ENCODE data around the gene PTPRT. TPM values are rescaled to one million over a fixed set of nuclear protein-coding genes. Genes with fewer than 3 reads are reported as not detected.

Gene PTPRT
- total RNA-seq, 1 experiment from 2014 or later: 0.13 TPM

GRCh38 chr20:42886801-42887200, 302.9 kb downstream of the PTPRT start:
- DNase-seq: no peak

More at GRCh38 chr20:42886801-42887200, 302.9 kb downstream of the PTPRT start:
- Histone ChIP-seq H3K4ac (ENCODE audit: low read depth, low read length) (no peak overlapping the region), H2BK20ac (ENCODE audit: low read depth, low read length, poor library complexity, severe bottlenecking) (no peak overlapping the region), H3K4me2 (ENCODE audit: insufficient read depth, insufficient read length, low read length) (no peak overlapping the region), H2BK5ac (ENCODE audit: insufficient read length, low read length) (no peak overlapping the region), H3K14ac (ENCODE audit: insufficient read depth, low read length) (no peak overlapping the region), H3K79me1 (ENCODE audit: insufficient read depth, low read depth, low read length, poor library complexity, severe bottlenecking) (no peaks in the 10 kb centered on the region), H4K8ac (replicated peaks; ENCODE audit: insufficient read length, low read depth, low read length) (no peak overlapping the region), H3K56ac (ENCODE audit: insufficient read length, low read depth, low read length) (no peak overlapping the region), H2BK15ac (ENCODE audit: low read depth, low read length) (no peak overlapping the region), H3K9ac (ENCODE audit: extremely low read depth, insufficient read length, low read length) (no peak overlapping the region), H2BK12ac (ENCODE audit: insufficient read length, low read depth, low read length) (no peak overlapping the region), H2AFZ (ENCODE audit: low read length) (no peak overlapping the region), H3K27me3 (ENCODE audit: insufficient read depth, low read length) (no peaks in the 10 kb centered on the region; the same call in 1 of the 2 replicates), H2AK5ac (ENCODE audit: insufficient read length, low read length) (no peak overlapping the region), H3K9me3 (ENCODE audit: control insufficient read depth, low read depth, low read length) (no peaks in the 10 kb centered on the region), H3K23ac (ENCODE audit: insufficient read length, low read depth, low read length) (no peak overlapping the region), H4K91ac (ENCODE audit: insufficient read length, low read depth, low read length) (no peak overlapping the region), H4K5ac (ENCODE audit: insufficient read length, low read depth, low read length) (no peak overlapping the region), H3K79me2 (ENCODE audit: insufficient read depth, low read length) (no peaks in the 10 kb centered on the region), H3K18ac (ENCODE audit: insufficient read length, low read depth, low read length) (no peak overlapping the region), H3K4me1 (ENCODE audit: insufficient read depth, low read length) (no peaks in the 10 kb centered on the region), H3K23me2 (ENCODE audit: insufficient read length, low read depth, low read length, poor library complexity, severe bottlenecking) (no peaks in the 10 kb centered on the region), H3K27ac (ENCODE audit: insufficient read length, low read depth, low read length) (no peak overlapping the region), H2BK120ac (ENCODE audit: low read depth, low read length, poor library complexity, severe bottlenecking) (no peak overlapping the region), H4K20me1 (ENCODE audit: control insufficient read depth, insufficient read depth, insufficient read length) (no peaks in the 10 kb centered on the region), H3T11ph (ENCODE audit: low read length) (no peak overlapping the region)
- H3K27me3 Mint-ChIP-seq (ENCODE audit: low read depth): peaks cover 6% of the 10 kb centered on the region
- H3K4me1 Mint-ChIP-seq: no peaks in the 10 kb centered on the region
- no CpG with 5 or more reads among the region's 2 CpGs for WGBS (ENCODE audit: extremely low coverage, insufficient read length, low lambda C conversion rate)
- no peaks in the 10 kb centered on the region; a peak in 1 of 7 replicates for H3K36me3 Mint-ChIP-seq (ENCODE audit: insufficient read depth in 1 of 3, low read depth in 3 of 3)
- H3K27ac Mint-ChIP-seq: no peak overlapping the region
- no peak overlapping the region for H3K4me3 Mint-ChIP-seq
- no peaks in the 10 kb centered on the region; a peak in 2 of 5 replicates for H3K9me3 Mint-ChIP-seq
- TF ChIP-seq CTCF (conservative IDR thresholded peaks at IDR 0.05): no peak
